Sigmoid colon (tissue), 4 donors: ENCODE data around the gene DNAL1.

Experiments
- CTCF ChIP-seq, 4 experiments: fragments of 450-650 bp in 3 of 4; fragments of 200-600 bp in 1 of 4; IDR thresholded peaks; one replicate each; pipeline ENCODE4 v1.5.1; 2016 to 2019; ENCODE audit warnings: antibody characterized with exemption in 4 of 4, mild to moderate bottlenecking in 3 of 4, moderate library complexity in 2 of 4
- EP300 ChIP-seq, 4 donors: sonication (generic); formaldehyde crosslinking; IDR thresholded peaks; one replicate each; pipeline ENCODE4 v1.6.1; 2017; ENCODE audit warnings: antibody characterized with exemption in 4 of 4
- POLR2A ChIP-seq, 2 donors: fragments of 450-650 bp; IDR thresholded peaks; one replicate each; pipeline ENCODE4 v1.6.1; 2016; ENCODE audit warnings: antibody characterized with exemption in 2 of 2, mild to moderate bottlenecking in 2 of 2, moderate library complexity in 2 of 2

GRCh38 chr14:73627151-73627558 is 17.6 kb upstream of the DNAL1 start:
- TF ChIP-seq CTCF (IDR thresholded peaks at IDR 0.05) (no peak), EP300 (IDR thresholded peaks at IDR 0.05) (no peak), POLR2A (IDR thresholded peaks at IDR 0.05) (no peak)
